HCT116 (cell line): Measurements from ENCODE around the gene PLB1. TPM values are rescaled to one million over a fixed set of nuclear protein-coding genes. Genes with fewer than 3 reads are reported as not detected.

Experiments
- ATAC-seq: fragments of 200-7000 bp; cut with Tn5 transposase; 2 replicates; pipeline ENCODE4 v1.9.1; 2020; ENCODE audit warnings: mild to moderate bottlenecking, moderate library complexity
- BruUV-seq: library from RNA; stranded (reverse); fragments of 400-500 nt; replicated peaks from 2 replicates; lab custom pipeline; 2021; lab: Mats Ljungman, UMichigan
- CTCF ChIA-PET: fragments of 300-600 bp; sonication (Branson Sonifier 250); formaldehyde crosslinking; loops from one replicate; lab custom pipeline; 2021; ENCODE audit warnings: antibody characterized with exemption; lab: Charles Lee
- POLR2A ChIA-PET: fragments of 300-600, 350-600 bp; sonication (Branson Sonifier 250); formaldehyde crosslinking; loops from one replicate; lab custom pipeline; 2021; ENCODE audit warnings: antibody characterized with exemption; lab: Charles Lee
- RAD21 ChIA-PET, 2 experiments: fragments of 300-600 bp; sonication (Branson Sonifier 250); formaldehyde crosslinking; loops; one replicate each; lab custom pipeline; 2023; ENCODE audit warnings: low total read pairs in 2 of 2; ENCODE audit not compliant: uncharacterized antibody in 2 of 2, unreplicated experiment in 2 of 2, low non-redundant PET in 1 of 2; lab: Charles Lee
- DNase-seq: peaks from one replicate; pipeline ENCODE4 v3.0.0-alpha.2; 2010; ENCODE audit warnings: low read depth, low spot score
- H2AFZ ChIP-seq: fragments of 200-600 bp; shearing (Covaris generic), sonication (generic); 2 replicates; pipeline ENCODE4 v1.6.1; 2017; ENCODE audit warnings: low read depth, mixed run types, mixed read lengths, antibody characterized with exemption, low read length; ENCODE audit not compliant: poor library complexity, severe bottlenecking
- H3K27ac ChIP-seq: 2 replicates; pipeline ENCODE4 v1.5.1; 2012; ENCODE audit warnings: low read depth, low read length
- H3K27me3 ChIP-seq: fragments of 200-600 bp; sonication (generic); 2 replicates; pipeline ENCODE4 v1.6.1; 2016; ENCODE audit warnings: mixed run types, low read length, mixed read lengths; ENCODE audit not compliant: insufficient read depth
- H3K36me3 ChIP-seq, 2 experiments: fragments of 200-500 bp in 1 of 2; fragments of 200-600 bp in 1 of 2; sonication (Bioruptor generic) in 1 of 2; sonication (generic) in 1 of 2; 2 replicates each; pipeline versions ENCODE4 v1.5.1 to v1.6.1; 2014 to 2016; ENCODE audit warnings: low read length in 2 of 2, inconsistent platforms in 1 of 2, mixed read lengths in 1 of 2, mixed run types in 1 of 2; ENCODE audit not compliant: insufficient read depth in 2 of 2, control insufficient read depth in 1 of 2
- H3K4me1 ChIP-seq, 2 experiments: fragments of 200-600 bp in 1 of 2; sonication (generic) in 1 of 2; 2 replicates each; pipeline versions ENCODE4 v1.5.1 to v1.6.1; 2012 to 2017; ENCODE audit warnings: low read length in 2 of 2, inconsistent platforms in 1 of 2, mild to moderate bottlenecking in 1 of 2, mixed read lengths in 1 of 2, mixed run types in 1 of 2, moderate library complexity in 1 of 2; ENCODE audit not compliant: insufficient read depth in 2 of 2, control insufficient read depth in 1 of 2
- H3K4me2 ChIP-seq: fragments of 200-600 bp; sonication (generic); 2 replicates; pipeline ENCODE4 v1.6.1; 2017; ENCODE audit warnings: mixed run types, low read length, mixed read lengths
- H3K4me3 ChIP-seq, 2 experiments: fragments of 200-600 bp in 1 of 2; sonication (generic) in 1 of 2; replicated peaks in 1 of 2; 2 replicates each; pipeline ENCODE4 v1.5.1; 2011 to 2016; ENCODE audit warnings: low read length in 2 of 2, control low read depth in 1 of 2, low read depth in 1 of 2, mild to moderate bottlenecking in 1 of 2, mixed read lengths in 1 of 2, mixed run types in 1 of 2
- H3K79me2 ChIP-seq: fragments of 200-600 bp; sonication (generic); 2 replicates; pipeline ENCODE4 v1.6.1; 2017; ENCODE audit warnings: mild to moderate bottlenecking, mixed run types, low read length, moderate library complexity, mixed read lengths; ENCODE audit not compliant: insufficient read depth
- H3K9ac ChIP-seq: fragments of 200-600 bp; sonication (generic); 2 replicates; pipeline ENCODE4 v1.6.1; 2016; ENCODE audit warnings: low read length, mixed read lengths
- H3K9me2 ChIP-seq: fragments of 200-600 bp; sonication (generic), shearing (Covaris generic); 2 replicates; pipeline ENCODE4 v1.6.1; 2017; ENCODE audit warnings: mixed run types, mild to moderate bottlenecking, moderate library complexity; ENCODE audit not compliant: insufficient read depth
- H3K9me3 ChIP-seq, 2 experiments: fragments of 200-500 bp in 1 of 2; fragments of 200-600 bp in 1 of 2; sonication (Bioruptor generic) in 1 of 2; sonication (generic) in 1 of 2; 2 replicates each; pipeline ENCODE4 v1.6.1; 2014 to 2017; ENCODE audit warnings: low read length in 2 of 2, mixed read lengths in 2 of 2, inconsistent platforms in 1 of 2, low read depth in 1 of 2, mild to moderate bottlenecking in 1 of 2, mixed run types in 1 of 2, moderate library complexity in 1 of 2; ENCODE audit not compliant: control insufficient read depth in 1 of 2, insufficient read depth in 1 of 2
- H4K20me1 ChIP-seq: fragments of 200-600 bp; sonication (generic), shearing (Covaris generic); 2 replicates; pipeline ENCODE4 v1.6.1; 2017; ENCODE audit warnings: mixed run types, mild to moderate bottlenecking, moderate library complexity; ENCODE audit not compliant: insufficient read depth
- ATF3 ChIP-seq: IDR thresholded peaks from 2 replicates; pipeline ENCODE4 v1.6.1; 2012
- CEBPB ChIP-seq: IDR thresholded peaks from 2 replicates; pipeline ENCODE4 v1.6.1; 2012; ENCODE audit warnings: low read depth
- EGR1 ChIP-seq: IDR thresholded peaks from 2 replicates; pipeline ENCODE4 v1.6.1; 2012; ENCODE audit warnings: low read depth
- ELF1 ChIP-seq: IDR thresholded peaks from 2 replicates; pipeline ENCODE4 v1.6.1; 2012; ENCODE audit warnings: low read depth, borderline replicate concordance
- EZH2 ChIP-seq: fragments of 200-600 bp; sonication (generic); IDR thresholded peaks from 2 replicates; pipeline ENCODE4 v1.6.1; 2017; ENCODE audit warnings: antibody characterized with exemption, mixed run types
- FOSL1 ChIP-seq: IDR thresholded peaks from 2 replicates; pipeline ENCODE4 v1.6.1; 2012; ENCODE audit warnings: low read depth
- POLR2A ChIP-seq: IDR thresholded peaks from 2 replicates; pipeline ENCODE4 v1.7.0; 2011; ENCODE audit warnings: borderline replicate concordance; ENCODE audit not compliant: insufficient read depth, insufficient read length; ENCODE audit errors: extremely low read depth
- RAD21 ChIP-seq: IDR thresholded peaks from 2 replicates; pipeline ENCODE4 v1.6.1; 2012; ENCODE audit warnings: low read depth, mild to moderate bottlenecking
- REST ChIP-seq: IDR thresholded peaks from 2 replicates; pipeline ENCODE4 v1.6.1; 2012; ENCODE audit warnings: low read depth
- SIN3A ChIP-seq: IDR thresholded peaks from 2 replicates; pipeline ENCODE4 v1.6.1; 2012; ENCODE audit warnings: low read depth
- SRF ChIP-seq: IDR thresholded peaks from 2 replicates; pipeline ENCODE4 v1.6.1; 2012; ENCODE audit warnings: low read depth
- YY1 ChIP-seq: IDR thresholded peaks from 2 replicates; pipeline ENCODE4 v1.6.1; 2011; ENCODE audit warnings: low read length, low read depth, moderate library complexity, mild to moderate bottlenecking; ENCODE audit not compliant: insufficient replicate concordance; ENCODE audit errors: extremely low read depth
- ZBTB33 ChIP-seq: IDR thresholded peaks from 2 replicates; pipeline ENCODE4 v1.6.1; 2011; ENCODE audit warnings: mild to moderate bottlenecking, low read length, moderate library complexity; ENCODE audit not compliant: insufficient replicate concordance; ENCODE audit errors: extremely low read depth
- ZNF274 ChIP-seq: fragments of 200-500 bp; sonication (Bioruptor generic); IDR thresholded peaks from 2 replicates; pipeline ENCODE4 v1.6.1; 2014; ENCODE audit warnings: mild to moderate bottlenecking, low read depth, low read length, inconsistent platforms
- intact Hi-C: fragments of 100-400 bp; cut with micrococcal nuclease; formaldehyde crosslinking; loops from 2 replicates; pipeline ENCODE4 v1.10.0; 2022
- total RNA-seq: library from RNA; stranded (reverse); gene quantifications from one replicate; pipeline ENCODE4 v1.2.1, GENCODE V29; 2021; ENCODE audit not compliant: unreplicated experiment

The PLB1 gene
- total RNA-seq, 1 experiment from 2014 or later: 0.49 TPM

GRCh38 chr2:28488083-28488830, 7.6 kb upstream of the PLB1 start (continued):
- no peak for TF ChIP-seq ATF3
- TF ChIP-seq CEBPB: no peak

- Histone ChIP-seq H3K9me3 (no peaks in the 10 kb centered on the region), H4K20me1 (no peaks in the 10 kb centered on the region), H3K36me3 (no peaks in the 10 kb centered on the region), H3K27ac (no peak overlapping the region), H2AFZ (no peak overlapping the region), H3K4me1 (no peaks in the 10 kb centered on the region), H3K4me2 (no peak overlapping the region), H3K4me3 (no peak overlapping the region), H3K27me3 (no peaks in the 10 kb centered on the region), H3K79me2 (no peaks in the 10 kb centered on the region), H3K9me2 (no peaks in the 10 kb centered on the region), H3K9ac (no peak overlapping the region)
- ChIA-PET POLR2A (no interaction called here), RAD21 (no interaction called here), CTCF (no interaction called here)
- TF ChIP-seq RAD21: no peak
- TF ChIP-seq REST: no peak
- no peak for TF ChIP-seq EZH2
- TF ChIP-seq EGR1: no peak
- TF ChIP-seq ELF1: no peak
- TF ChIP-seq POLR2A: no peak
- TF ChIP-seq CEBPB: no peak
- TF ChIP-seq FOSL1: no peak
- TF ChIP-seq YY1: no peak
- TF ChIP-seq ZBTB33: no peak
- no peak for TF ChIP-seq ATF3
- TF ChIP-seq SIN3A: no peak
- TF ChIP-seq SRF: no peak
- no peak for TF ChIP-seq ZNF274
- ATAC-seq (no peak), DNase-seq (no peak)
- intact Hi-C loops: no loop called here
- BruUV-seq: no TSS peak
Observed at GRCh38 chr2:28488858-28489575, 6.8 kb upstream of the PLB1 start.
